HepG2 (cell line): ENCODE results near the gene USF1. TPM values are rescaled to one million over a fixed set of nuclear protein-coding genes. Genes with fewer than 3 reads are reported as not detected.

Source experiments
- ATF2 ChIP-seq: sonication (generic); formaldehyde crosslinking; IDR thresholded peaks from 2 replicates; pipeline ENCODE4 v1.4.0; 2020; ENCODE audit warnings: missing genetic modification reagents
- ATF3 ChIP-seq: sonication (generic); formaldehyde crosslinking; IDR thresholded peaks from 2 replicates; pipeline ENCODE4 v1.4.0; 2020; ENCODE audit warnings: missing genetic modification reagents
- GATAD1 ChIP-seq: IDR thresholded peaks from 2 replicates; pipeline ENCODE4 v1.6.1; 2016; ENCODE audit warnings: missing genetic modification reagents, missing compliant biosample characterization
- IRF2 ChIP-seq: IDR thresholded peaks from 2 replicates; pipeline ENCODE4 v1.6.1; 2018; ENCODE audit warnings: missing genetic modification reagents, missing compliant biosample characterization
- KLF12 ChIP-seq: sonication (generic); formaldehyde crosslinking; IDR thresholded peaks from 2 replicates; pipeline ENCODE4 v1.4.0; 2020; ENCODE audit warnings: missing genetic modification reagents, borderline replicate concordance
- MNT ChIP-seq: fragments of 450-650 bp; IDR thresholded peaks from 2 replicates; pipeline ENCODE4 v1.6.1; 2016
- SOX6 ChIP-seq, 2 experiments: fragments of 450-650 bp in 1 of 2; sonication (generic) in 1 of 2; formaldehyde crosslinking in 1 of 2; IDR thresholded peaks; 2 replicates each; pipeline versions ENCODE4 v1.4.0 to v1.6.1; 2017 to 2020; ENCODE audit warnings: antibody characterized with exemption in 1 of 2, mild to moderate bottlenecking in 1 of 2, missing genetic modification reagents in 1 of 2
- THRA ChIP-seq: sonication (generic); formaldehyde crosslinking; IDR thresholded peaks from 2 replicates; pipeline ENCODE4 v1.4.0; 2020; ENCODE audit warnings: missing genetic modification reagents, borderline replicate concordance
- ZBTB40 ChIP-seq, 2 experiments: fragments of 450-650 bp in 1 of 2; sonication (generic) in 1 of 2; formaldehyde crosslinking in 1 of 2; IDR thresholded peaks; 2 replicates each; pipeline versions ENCODE4 v1.6.1 to v1.8.0; 2016 to 2022; ENCODE audit warnings: antibody characterized with exemption in 1 of 2, mild to moderate bottlenecking in 1 of 2, missing genetic modification reagents in 1 of 2
- ZBTB7A ChIP-seq: sonication (generic); formaldehyde crosslinking; IDR thresholded peaks from 2 replicates; pipeline ENCODE4 v1.8.0; 2022; ENCODE audit warnings: mild to moderate bottlenecking, missing genetic modification reagents
- ZFX ChIP-seq: sonication (generic); formaldehyde crosslinking; IDR thresholded peaks from 2 replicates; pipeline ENCODE4 v1.4.0; 2020; ENCODE audit warnings: mild to moderate bottlenecking, low read depth, missing genetic modification reagents, moderate library complexity
- polyA plus RNA-seq, 8 experiments: library from polyadenylated mRNA; depleted of rRNA in 3 of 8; stranded (reverse) in 7 of 8; unstranded in 1 of 8; fragments of >200 nt; fragmentation: Illumina TruSeq in 4 of 8; extraction: Trizol in 4 of 8; gene quantifications; 2 replicates each; pipeline versions ENCODE4 v1.2.1 to v1.2.3, GENCODE V29; 2011 to 2016; ENCODE audit warnings: low read depth in 4 of 8, missing spikeins in 1 of 8, mixed read lengths in 1 of 8; ENCODE audit not compliant: insufficient read depth in 1 of 8
- total RNA-seq, 5 experiments: library from RNA; depleted of rRNA; stranded (reverse); fragments of >200 nt; fragmentation: Illumina TruSeq; extraction: Trizol; gene quantifications; 2 replicates each; pipeline ENCODE4 v1.2.3, GENCODE V29; 2016; ENCODE audit warnings: low read depth in 1 of 5
- TF ChIP-seq, protein P1 (sequence below): sonication (generic); formaldehyde crosslinking; conservative IDR thresholded peaks from 2 replicates; pipeline ENCODE4 v1.5.0; 2020; ENCODE audit warnings: missing genetic modification reagents

The USF1 gene
- total and polyA plus RNA-seq, 2 of the 13 experiments (the other 11 are each of a cell fraction or from before 2014, with no cell fraction given), result 26.9 to 39.4 TPM

DNA sequence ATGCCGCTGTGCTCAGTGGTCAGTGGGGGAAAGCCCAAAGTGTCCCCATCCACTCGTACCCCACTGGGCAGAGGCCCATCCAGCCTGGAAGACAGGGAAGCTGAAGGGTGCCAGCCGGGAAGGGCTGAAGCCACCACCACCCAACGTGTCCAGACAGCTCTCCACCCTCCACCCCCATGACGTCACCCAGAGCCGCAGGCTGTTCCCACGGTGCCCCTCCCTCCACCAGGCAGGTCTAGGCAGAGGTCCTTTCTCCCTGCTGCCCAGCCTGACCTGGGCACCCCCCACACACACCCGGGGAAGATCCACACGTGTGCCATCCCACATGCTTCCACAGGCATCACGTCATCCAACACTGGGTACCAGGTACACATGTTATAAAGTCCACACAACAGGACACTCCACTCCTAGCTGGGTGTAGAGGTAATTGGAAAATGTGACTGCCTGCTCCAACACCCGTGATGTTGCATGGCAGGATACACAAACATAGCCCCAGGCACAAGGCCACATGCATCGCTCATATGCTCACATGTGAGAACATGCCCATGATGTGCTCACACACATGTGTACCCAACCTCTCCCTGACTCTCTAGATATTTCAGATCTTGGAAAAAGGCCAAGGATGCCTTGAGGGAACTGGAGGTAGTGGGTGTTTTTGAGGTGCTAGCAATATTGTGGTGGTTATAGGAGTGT, 29.0 kb upstream of the USF1 start (continued):
- TF ChIP-seq, protein P1, sequence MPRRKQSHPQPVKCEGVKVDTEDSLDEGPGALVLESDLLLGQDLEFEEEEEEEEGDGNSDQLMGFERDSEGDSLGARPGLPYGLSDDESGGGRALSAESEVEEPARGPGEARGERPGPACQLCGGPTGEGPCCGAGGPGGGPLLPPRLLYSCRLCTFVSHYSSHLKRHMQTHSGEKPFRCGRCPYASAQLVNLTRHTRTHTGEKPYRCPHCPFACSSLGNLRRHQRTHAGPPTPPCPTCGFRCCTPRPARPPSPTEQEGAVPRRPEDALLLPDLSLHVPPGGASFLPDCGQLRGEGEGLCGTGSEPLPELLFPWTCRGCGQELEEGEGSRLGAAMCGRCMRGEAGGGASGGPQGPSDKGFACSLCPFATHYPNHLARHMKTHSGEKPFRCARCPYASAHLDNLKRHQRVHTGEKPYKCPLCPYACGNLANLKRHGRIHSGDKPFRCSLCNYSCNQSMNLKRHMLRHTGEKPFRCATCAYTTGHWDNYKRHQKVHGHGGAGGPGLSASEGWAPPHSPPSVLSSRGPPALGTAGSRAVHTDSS (CRISPR knock-in tag), result no peak
- TF ChIP-seq GATAD1 (CRISPR knock-in tag) (no peak), THRA (CRISPR knock-in tag) (no peak), ZBTB40 (IDR thresholded peaks at IDR 0.05) (no peak), ZBTB40 (CRISPR knock-in tag; IDR thresholded peaks at IDR 0.05) (no peak), ZBTB7A (CRISPR knock-in tag) (no peak), ATF3 (peak; percentile 62; the same call in 1 of the 2 replicates), KLF12 (no peak), SOX6 (IDR thresholded peaks at IDR 0.05) (no peak), SOX6 (CRISPR knock-in tag; IDR thresholded peaks at IDR 0.05) (peak; percentile 42), ATF2 (CRISPR knock-in tag) (peak; percentile 75), ZFX (no peak), IRF2 (no peak), MNT (peak; percentile 86)
